MM.1S (cell line): ENCODE measurements around the gene ZNF653.
"Not testable (repeated sequence)": the region's sequence is repeated elsewhere in the genome, so short reads cannot be mapped to it uniquely, and the experiment has no call there.

Experiments
- DNase-seq: peaks from one replicate; pipeline ENCODE4 v3.0.0-alpha.2; 2015
- H2AFZ ChIP-seq: fragments of 300-600 bp; sonication (generic); 2 replicates; pipeline ENCODE4 v1.6.0; 2016; ENCODE audit warnings: antibody characterized with exemption, low read length
- H3F3A ChIP-seq: fragments of 300-600 bp; sonication (generic); 2 replicates; pipeline ENCODE4 v1.6.1; 2016; ENCODE audit warnings: mild to moderate bottlenecking, antibody characterized with exemption, low read length, moderate library complexity, mixed read lengths; ENCODE audit not compliant: insufficient read depth
- H3K27ac ChIP-seq: fragments of 300-600 bp; sonication (generic); 2 replicates; pipeline ENCODE4 v1.5.1; 2016; ENCODE audit warnings: mild to moderate bottlenecking, low read length
- H3K27me3 ChIP-seq: fragments of 300-600 bp; sonication (generic); replicated peaks from 2 replicates; pipeline ENCODE4 v1.6.0; 2016; ENCODE audit warnings: low read length; ENCODE audit not compliant: insufficient read depth
- H3K36me3 ChIP-seq: fragments of 300-600 bp; sonication (generic); replicated peaks from 2 replicates; pipeline ENCODE4 v1.6.1; 2016; ENCODE audit warnings: mild to moderate bottlenecking, low read length, mixed read lengths; ENCODE audit not compliant: insufficient read depth
- H3K4me1 ChIP-seq: fragments of 300-600 bp; sonication (generic); 2 replicates; pipeline ENCODE4 v1.6.1; 2016; ENCODE audit warnings: low read length, mixed read lengths
- H3K4me2 ChIP-seq: fragments of 300-600 bp; sonication (generic); 2 replicates; pipeline ENCODE4 v1.6.0; 2016; ENCODE audit warnings: low read depth, low read length
- H3K4me3 ChIP-seq: fragments of 300-600 bp; sonication (generic); 2 replicates; pipeline ENCODE4 v1.5.1; 2016; ENCODE audit warnings: low read length, mixed read lengths
- H3K79me2 ChIP-seq: fragments of 300-600 bp; sonication (generic); 2 replicates; pipeline ENCODE4 v1.6.1; 2016; ENCODE audit warnings: mixed run types, low read length, mixed read lengths
- H3K9ac ChIP-seq: fragments of 300-600 bp; sonication (generic); 2 replicates; pipeline ENCODE4 v1.6.1; 2016; ENCODE audit warnings: low read length, mixed read lengths
- H3K9me2 ChIP-seq: fragments of 300-600 bp; sonication (generic); replicated peaks from 2 replicates; pipeline ENCODE4 v1.6.1; 2016; ENCODE audit warnings: mild to moderate bottlenecking, low read length, mixed read lengths; ENCODE audit not compliant: insufficient read depth
- H3K9me3 ChIP-seq: fragments of 300-600 bp; sonication (generic); replicated peaks from 2 replicates; pipeline ENCODE4 v1.6.1; 2016; ENCODE audit warnings: mild to moderate bottlenecking, low read length, mixed read lengths; ENCODE audit not compliant: insufficient read depth
- H4K20me1 ChIP-seq: fragments of 300-600 bp; sonication (generic); 2 replicates; pipeline ENCODE4 v1.6.1; 2016; ENCODE audit warnings: mild to moderate bottlenecking, low read length, moderate library complexity, mixed read lengths; ENCODE audit not compliant: insufficient read depth
- EZH2 ChIP-seq: fragments of 300-600 bp; sonication (generic); optimal IDR thresholded peaks from 2 replicates; pipeline ENCODE3; 2017; ENCODE audit warnings: low read depth, mild to moderate bottlenecking, antibody characterized with exemption, low read length, mixed read lengths
- EZH2phosphoT487 ChIP-seq: fragments of 300-600 bp; sonication (generic); IDR thresholded peaks from 2 replicates; pipeline ENCODE4 v1.6.1; 2018; ENCODE audit warnings: antibody characterized with exemption, low read length
- TF ChIP-seq, protein P1 (sequence below): fragments of 300-600 bp; sonication (generic); IDR thresholded peaks from 2 replicates; pipeline ENCODE4 v1.5.1; 2016; ENCODE audit warnings: antibody characterized with exemption, low read length, mixed read lengths

ZNF653 gene

DNA sequence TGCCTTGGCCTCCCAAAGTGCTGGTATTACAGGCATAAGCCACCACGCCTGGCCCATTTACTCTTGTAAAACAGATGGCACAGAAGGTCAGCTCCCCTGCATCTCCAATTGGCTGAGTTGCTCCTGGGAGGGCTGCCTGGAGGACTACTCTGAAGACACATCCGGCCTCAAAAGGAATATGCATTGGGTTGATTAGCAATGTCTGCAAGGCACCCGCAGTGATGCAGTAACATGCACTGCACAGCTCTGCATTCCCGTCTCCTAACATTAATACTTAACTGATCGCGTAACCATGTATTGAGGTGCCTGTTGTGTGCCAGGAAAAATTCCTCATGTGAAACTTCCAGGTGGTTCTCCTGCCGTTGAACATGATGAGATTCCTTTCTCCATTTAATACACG is 29.8 kb downstream of the ZNF653 start:
- no peaks in the 10 kb centered on the region for H4K20me1 ChIP-seq
- no peak overlapping the region for H2AFZ ChIP-seq
- no peak for DNase-seq
- no peaks in the 10 kb centered on the region for H3K4me1 ChIP-seq
- no peak overlapping the region for H3K27ac ChIP-seq
- no peaks in the 10 kb centered on the region for H3K9me2 ChIP-seq
- TF ChIP-seq EZH2: no peak
- TF ChIP-seq EZH2phosphoT487: no peak
- TF ChIP-seq, protein P1, sequence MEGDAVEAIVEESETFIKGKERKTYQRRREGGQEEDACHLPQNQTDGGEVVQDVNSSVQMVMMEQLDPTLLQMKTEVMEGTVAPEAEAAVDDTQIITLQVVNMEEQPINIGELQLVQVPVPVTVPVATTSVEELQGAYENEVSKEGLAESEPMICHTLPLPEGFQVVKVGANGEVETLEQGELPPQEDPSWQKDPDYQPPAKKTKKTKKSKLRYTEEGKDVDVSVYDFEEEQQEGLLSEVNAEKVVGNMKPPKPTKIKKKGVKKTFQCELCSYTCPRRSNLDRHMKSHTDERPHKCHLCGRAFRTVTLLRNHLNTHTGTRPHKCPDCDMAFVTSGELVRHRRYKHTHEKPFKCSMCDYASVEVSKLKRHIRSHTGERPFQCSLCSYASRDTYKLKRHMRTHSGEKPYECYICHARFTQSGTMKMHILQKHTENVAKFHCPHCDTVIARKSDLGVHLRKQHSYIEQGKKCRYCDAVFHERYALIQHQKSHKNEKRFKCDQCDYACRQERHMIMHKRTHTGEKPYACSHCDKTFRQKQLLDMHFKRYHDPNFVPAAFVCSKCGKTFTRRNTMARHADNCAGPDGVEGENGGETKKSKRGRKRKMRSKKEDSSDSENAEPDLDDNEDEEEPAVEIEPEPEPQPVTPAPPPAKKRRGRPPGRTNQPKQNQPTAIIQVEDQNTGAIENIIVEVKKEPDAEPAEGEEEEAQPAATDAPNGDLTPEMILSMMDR: no peak
- peaks cover 59% of the 10 kb centered on the region for H3K27me3 ChIP-seq
- no peaks in the 10 kb centered on the region for H3K9me3 ChIP-seq
- no peaks in the 10 kb centered on the region for H3K79me2 ChIP-seq
- no peaks in the 10 kb centered on the region for H3K36me3 ChIP-seq
- no peak overlapping the region for H3K9ac ChIP-seq
- H3F3A ChIP-seq: no peaks in the 10 kb centered on the region
- H3K4me2 ChIP-seq: no peak overlapping the region
- H3K4me3 ChIP-seq: no peak overlapping the region

DNA sequence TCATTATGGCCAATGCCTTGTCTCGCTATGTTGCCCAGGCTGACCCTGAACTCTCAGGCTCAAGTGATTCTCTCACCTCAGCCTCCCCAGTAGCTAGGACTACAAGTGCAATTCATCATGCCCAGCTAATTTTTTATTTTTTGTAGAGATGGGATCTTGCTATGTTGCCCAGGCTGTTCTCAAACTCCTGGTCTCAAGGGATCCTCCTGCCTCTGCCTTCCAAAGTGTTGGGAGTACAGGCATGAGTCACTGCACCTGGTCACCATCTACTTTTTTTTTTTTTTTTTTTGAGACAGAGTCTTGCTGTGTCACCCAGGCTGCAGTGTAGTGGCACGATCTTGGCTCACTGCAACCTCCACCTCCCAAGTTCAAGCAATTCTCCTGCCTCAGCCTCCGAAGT is 30.3 kb downstream of the ZNF653 start:
- not testable (repeated sequence) for H4K20me1 ChIP-seq, H3K9ac ChIP-seq, H3K4me3 ChIP-seq, H3K9me2 ChIP-seq, H3K4me2 ChIP-seq, H3K36me3 ChIP-seq, H3K9me3 ChIP-seq, DNase-seq, H3K4me1 ChIP-seq, H2AFZ ChIP-seq, H3K27ac ChIP-seq, H3K79me2 ChIP-seq, H3F3A ChIP-seq
- peaks cover 59% of the 10 kb centered on the region for H3K27me3 ChIP-seq

DNA sequence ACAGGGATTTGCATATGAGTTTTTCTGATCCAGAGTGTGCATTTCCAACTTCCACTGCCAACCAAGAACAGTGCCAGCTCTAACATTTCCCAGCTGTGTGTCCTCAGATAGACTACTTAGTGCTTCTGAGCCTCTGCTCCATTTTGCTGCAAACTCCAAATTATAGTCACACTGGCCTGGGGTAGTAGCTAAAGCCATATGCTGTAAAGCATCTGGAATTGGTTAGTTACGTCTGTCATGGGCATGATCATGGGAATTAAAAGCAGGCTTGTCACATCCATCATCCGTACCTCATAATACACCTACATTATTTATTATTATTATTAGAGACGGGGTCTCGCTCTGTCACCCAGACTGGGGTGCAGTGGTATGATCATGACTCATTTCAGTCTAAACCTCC is 31.9 kb downstream of the ZNF653 start:
- H3K9me2 ChIP-seq: no peaks in the 10 kb centered on the region
- TF ChIP-seq EZH2 (no peak), EZH2phosphoT487 (no peak)
- TF ChIP-seq, protein P1: no peak
- H3K36me3 ChIP-seq: no peaks in the 10 kb centered on the region
- no peaks in the 10 kb centered on the region for H3K9me3 ChIP-seq
- no peak overlapping the region for H3K4me2 ChIP-seq
- H3K27ac ChIP-seq: no peak overlapping the region
- no peak overlapping the region for H2AFZ ChIP-seq
- H3K27me3 ChIP-seq: peaks cover 65% of the 10 kb centered on the region
- H3K4me1 ChIP-seq: no peaks in the 10 kb centered on the region
- no peaks in the 10 kb centered on the region for H3F3A ChIP-seq
- no peak overlapping the region for H3K9ac ChIP-seq
- no peak for DNase-seq
- H3K79me2 ChIP-seq: no peaks in the 10 kb centered on the region
- no peaks in the 10 kb centered on the region for H4K20me1 ChIP-seq
- no peak overlapping the region for H3K4me3 ChIP-seq

DNA sequence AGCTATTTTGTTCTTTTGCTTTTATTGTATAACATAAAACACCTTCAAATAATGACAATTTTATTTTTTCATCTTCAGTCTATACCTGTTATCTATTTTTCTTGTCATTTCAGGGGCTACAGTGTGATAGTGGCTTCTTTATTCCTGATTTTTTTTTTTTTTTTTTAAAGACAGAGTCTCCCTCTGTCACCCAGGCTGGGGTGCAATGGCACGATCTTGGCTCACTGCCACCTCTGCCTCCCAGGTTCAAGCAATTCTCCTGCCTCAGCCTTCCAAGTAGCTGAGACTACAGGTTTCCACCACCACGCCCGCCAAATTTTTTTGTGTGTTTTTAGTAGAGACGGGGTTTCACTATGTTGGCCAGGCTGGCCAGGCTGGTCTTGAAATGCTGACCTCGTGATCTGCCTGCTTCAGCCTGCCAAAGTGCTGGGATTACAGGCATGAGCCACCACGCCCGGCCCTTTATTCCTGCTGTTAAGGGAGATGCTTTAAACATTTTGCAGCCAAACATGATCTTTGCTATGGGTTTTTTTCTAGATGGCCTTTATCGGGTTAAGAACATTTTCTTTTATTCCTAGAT is 37.3 kb downstream of the ZNF653 start:
- not testable (repeated sequence) for H2AFZ ChIP-seq, H3K9ac ChIP-seq, H3K4me3 ChIP-seq, H3K27ac ChIP-seq, H3K9me3 ChIP-seq, H3K79me2 ChIP-seq, H3K4me1 ChIP-seq, H3K9me2 ChIP-seq, H3K36me3 ChIP-seq, H3F3A ChIP-seq, H4K20me1 ChIP-seq, DNase-seq, H3K4me2 ChIP-seq
- peaks cover 44% of the 10 kb centered on the region for H3K27me3 ChIP-seq
